NK-92 (cell line): ENCODE results near the gene TCF19.

Source experiments
- DNase-seq: peaks from one replicate; lab custom pipeline; 2025; ENCODE audit not compliant: unreplicated experiment; lab: John Stamatoyannopoulos, UW

Gene TCF19

GRCh38 chr6:31126396-31127175 lies 31.8 kb upstream of the TCF19 start:
- no peak for DNase-seq

- DNase-seq = no peak
Measured at GRCh38 chr6:31128093-31128676, 30.2 kb upstream of the TCF19 start.

- no peak for DNase-seq
Measured at GRCh38 chr6:31129130-31129529, 29.3 kb upstream of the TCF19 start.

DNA sequence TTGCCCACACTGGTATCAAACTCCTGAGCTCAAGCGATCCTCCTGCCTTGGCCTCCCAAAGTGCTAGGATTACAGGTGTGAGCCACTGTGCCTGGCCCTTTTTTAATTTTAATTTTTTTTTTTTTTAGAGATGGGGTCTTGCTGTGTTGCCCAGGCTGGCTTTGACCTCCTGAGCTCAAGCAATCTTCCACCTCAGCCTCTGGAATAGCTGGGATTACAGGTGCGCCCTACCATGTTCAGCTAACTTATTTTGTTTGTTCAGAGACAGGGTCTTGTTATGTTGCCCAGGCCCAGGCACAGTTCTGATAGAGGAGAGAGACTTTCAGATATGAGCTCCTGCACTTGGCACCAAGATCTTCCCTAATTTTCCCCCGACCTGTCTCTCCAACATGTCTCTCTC lies 27.6 kb upstream of the TCF19 start:
- DNase-seq = no peak

GRCh38 chr6:31131595-31131994 lies 26.8 kb upstream of the TCF19 start:
- DNase-seq = no peak

DNA sequence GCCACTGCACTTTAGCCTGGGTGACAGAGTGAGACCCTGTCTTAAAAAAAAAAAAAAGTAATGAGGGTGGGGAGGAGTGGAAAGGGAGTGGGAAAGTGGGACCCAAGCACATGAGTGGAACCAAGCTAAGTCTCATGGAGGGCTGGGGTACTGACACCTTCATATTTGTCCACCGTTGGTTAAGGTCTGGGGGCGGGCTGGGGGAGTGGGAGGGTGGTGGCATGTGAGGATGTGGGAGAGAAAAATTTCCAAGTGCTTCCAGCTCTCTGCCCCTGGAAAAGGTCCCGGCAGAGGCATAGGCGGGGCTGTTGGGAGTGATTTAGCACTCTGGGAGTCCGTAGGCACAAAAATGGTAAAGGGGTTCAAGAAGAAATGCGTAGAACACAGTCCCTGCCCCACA lies 25.6 kb upstream of the TCF19 start:
- DNase-seq = no peak

DNA sequence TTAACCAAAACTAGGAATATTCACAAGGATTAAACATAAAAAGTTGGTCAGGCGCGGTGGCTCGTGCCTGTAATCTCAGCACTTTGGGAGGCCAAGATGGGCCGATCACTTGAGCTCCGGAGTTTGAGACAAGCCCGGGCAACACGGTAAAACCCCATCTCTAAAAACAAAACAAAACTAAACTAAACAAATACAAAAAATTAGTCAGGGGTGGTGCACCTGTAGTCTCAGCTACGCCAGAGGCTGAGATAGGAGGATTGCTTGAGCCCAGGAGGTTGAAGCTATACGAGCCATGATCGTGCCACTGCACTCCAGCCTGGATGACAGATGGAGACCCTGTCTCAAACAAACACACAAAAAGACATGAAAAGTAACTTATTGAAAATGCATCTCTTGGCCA lies 22.7 kb upstream of the TCF19 start:
- no peak for DNase-seq

- DNase-seq = no peak
Measured at GRCh38 chr6:31138982-31139381, 19.4 kb upstream of the TCF19 start, which contains the start of gene PSORS1C2. TSS of gene PSORS1C2 (minus strand) at chr6:31139066. CDS start at chr6:31139026, 40 bp downstream.

GRCh38 chr6:31139599-31139998 lies 18.8 kb upstream of the TCF19 start:
- no peak for DNase-seq

GRCh38 chr6:31140643-31141042 lies 17.7 kb upstream of the TCF19 start:
- DNase-seq = no peak

GRCh38 chr6:31142361-31142761 lies 16.0 kb upstream of the TCF19 start:
- DNase-seq = no peak

DNA sequence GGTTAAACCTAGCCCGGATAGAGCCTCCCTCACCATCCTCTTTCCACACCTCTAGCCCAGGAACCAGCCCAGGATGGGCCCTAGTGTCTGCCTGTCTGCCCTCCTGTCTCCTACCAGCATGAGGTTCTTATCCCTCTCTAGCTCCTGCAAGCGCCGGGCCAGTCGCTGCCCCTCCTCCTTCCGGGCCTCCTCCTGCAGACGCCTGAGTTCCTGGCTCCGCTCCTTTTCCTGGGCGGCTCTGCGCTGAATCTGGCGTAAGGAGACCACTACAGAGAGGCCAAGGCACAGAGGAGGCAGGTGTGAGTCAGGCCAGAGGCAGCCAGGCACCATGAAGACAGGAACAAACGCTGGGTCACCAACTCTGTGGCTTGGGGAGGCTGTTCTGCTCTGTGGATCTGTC lies 15.2 kb upstream of the TCF19 start:
- DNase-seq = no peak

GRCh38 chr6:31144296-31144969 lies 14.0 kb upstream of the TCF19 start:
- no peak for DNase-seq

- DNase-seq = no peak
Measured at GRCh38 chr6:31144970-31145340, 13.4 kb upstream of the TCF19 start.

DNA sequence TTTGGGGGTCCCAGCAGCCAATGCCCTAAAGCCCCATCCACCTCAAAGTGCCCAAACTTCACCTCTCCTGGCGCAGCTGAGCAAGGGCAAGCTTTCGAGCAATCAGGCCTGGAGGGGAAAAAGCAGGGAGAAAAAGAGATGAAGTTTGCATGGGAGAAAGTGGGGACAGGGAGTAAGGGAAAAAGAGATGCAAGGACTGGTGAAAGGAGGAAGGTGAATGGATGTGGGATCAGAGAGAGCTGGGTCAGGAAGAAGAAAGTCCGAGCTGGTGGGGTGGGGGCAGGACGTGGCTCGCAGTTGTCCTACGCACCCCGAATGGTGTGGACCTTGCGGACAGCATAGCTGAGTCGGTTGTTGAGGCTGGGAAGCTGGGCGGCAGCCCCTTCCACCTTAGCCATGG lies 13.0 kb upstream of the TCF19 start:
- no peak for DNase-seq

DNA sequence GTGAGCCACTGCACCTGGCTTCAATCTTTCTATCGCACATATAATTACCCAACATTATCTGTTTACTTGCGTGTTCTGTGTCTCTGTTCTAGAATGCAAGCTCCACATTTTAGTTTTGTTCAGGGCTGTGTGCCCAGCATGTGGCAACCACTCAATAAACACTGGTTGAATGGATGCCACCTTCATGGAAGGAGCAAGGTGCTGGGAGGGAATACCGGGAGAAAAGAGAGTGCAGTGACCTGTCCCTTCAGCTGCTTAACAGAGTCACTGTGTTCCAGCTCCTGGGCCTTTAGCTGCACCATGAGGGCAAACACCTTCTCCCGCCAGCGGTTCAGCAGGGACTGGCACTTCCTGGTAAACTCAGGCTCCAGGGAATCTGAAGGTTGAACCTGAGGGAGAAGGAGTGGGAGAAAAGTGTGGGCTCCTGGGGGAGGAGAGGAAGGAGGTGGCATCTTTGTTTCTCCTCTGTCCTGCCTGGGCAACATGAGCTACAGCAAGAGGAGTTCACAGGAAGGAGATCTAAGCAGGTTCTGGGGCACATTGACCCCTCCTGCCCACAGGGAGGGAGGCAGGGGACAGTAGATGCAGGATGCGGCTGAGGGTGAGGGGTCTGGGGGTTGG lies 8.5 kb upstream of the TCF19 start:
- no peak for DNase-seq

GRCh38 chr6:31152781-31153180 lies 5.6 kb upstream of the TCF19 start:
- no peak for DNase-seq

- DNase-seq = no peak
Measured at GRCh38 chr6:31154436-31154835, 4.0 kb upstream of the TCF19 start.

DNA sequence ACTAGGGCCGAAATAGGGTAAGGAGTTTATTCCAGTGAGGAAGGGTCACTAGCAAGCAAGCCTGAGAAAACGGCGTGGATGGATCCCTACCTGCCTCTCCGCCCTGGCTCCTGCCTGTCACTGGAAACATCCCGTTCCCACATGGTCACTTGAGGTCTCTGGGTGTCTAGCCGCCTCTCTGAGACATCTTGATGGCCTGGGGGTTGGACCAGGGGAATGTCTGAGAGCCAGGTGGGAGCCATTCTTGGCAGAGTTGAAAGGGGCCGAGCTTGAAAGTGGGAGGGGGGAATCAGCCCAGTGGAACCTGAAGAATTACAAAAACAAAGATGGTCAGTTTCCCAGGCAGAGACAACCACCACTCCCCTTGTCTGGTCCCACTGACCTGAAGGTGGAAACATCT lies 1.7 kb upstream of the TCF19 start:
- no peak for DNase-seq

DNA sequence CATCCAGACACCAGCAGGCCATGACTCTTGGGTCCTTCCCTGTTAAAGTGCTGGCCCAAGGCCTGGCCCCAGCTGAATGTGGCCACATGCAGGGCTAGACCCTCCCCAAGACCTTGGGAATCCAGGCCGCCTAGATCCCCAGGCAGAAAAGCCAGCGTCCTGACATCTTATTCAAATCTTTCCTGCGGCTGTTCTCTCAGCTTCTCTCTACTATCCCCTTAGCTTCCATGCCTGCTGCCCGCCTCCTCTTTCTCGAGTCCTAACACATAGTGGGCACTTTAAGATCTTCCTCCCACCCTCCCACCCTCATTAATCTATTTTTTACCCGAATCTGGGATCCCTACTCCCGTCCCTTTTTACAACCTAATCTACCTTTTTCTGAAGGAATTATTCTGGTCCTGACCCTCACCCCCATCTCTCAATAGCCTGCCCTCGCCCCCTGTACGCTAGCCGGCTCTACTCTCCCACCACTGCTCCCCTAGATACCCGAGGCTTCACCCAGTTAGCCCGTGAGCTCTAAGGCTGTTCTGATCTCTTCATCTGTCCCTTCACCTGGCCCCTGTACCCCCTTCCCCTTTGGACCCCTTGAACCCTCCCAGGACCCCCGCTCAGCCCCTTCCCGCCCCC lies 763 bp upstream of the TCF19 start, which contains the start of gene CCHCR1:
Gene CCHCR1 (minus strand): TSS at position 290 of the 627 bp plus-strand sequence. CDS start 202 bp downstream, at position 88.
- DNase-seq = no peak
